ENCODE data around the gene KIF6. TPM values are rescaled to one million over a fixed set of nuclear protein-coding genes. Genes with fewer than 3 reads are reported as not detected.
"Not testable (repeated sequence)": the region's sequence is repeated elsewhere in the genome, so short reads cannot be mapped to it uniquely, and the experiment has no call there.

Gene KIF6
- polyA plus RNA-seq, 2 donors = 0.08 to 0.20 TPM

- H3K4me1 ChIP-seq (ENCODE audit: control insufficient read depth in 2 of 2, insufficient read depth in 2 of 2, low read length in 1 of 2) = no peaks in the 10 kb centered on the region
Observed at GRCh38 chr6:39518221-39518620, 207.0 kb downstream of the KIF6 start.

DNA sequence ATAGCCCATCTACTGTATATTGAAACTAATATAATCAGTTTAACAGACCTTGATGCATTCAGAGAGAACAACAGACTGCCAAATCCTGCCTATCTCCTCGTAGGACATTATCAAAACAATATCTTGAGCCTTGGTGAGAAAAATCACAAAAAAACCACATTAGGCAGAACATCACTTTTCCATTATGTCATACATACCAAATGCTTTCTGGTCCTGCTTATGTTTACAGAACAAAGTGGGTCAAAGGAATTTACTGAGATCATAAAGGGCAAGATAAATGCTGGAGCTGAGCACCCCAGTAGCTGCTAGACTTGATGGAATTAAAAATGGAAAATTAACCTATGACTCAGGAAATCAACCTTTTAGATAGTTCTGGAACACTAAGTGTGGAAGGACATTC, 207.5 kb downstream of the KIF6 start:
- no peak overlapping the region for H3K27ac ChIP-seq (ENCODE audit: low read depth in 2 of 2, low read length in 1 of 2)
- WGBS, 2 donors = 39 to 53% methylated on average over 1 of the region's 1 CpG
- no peaks in the 10 kb centered on the region for H3K4me1 ChIP-seq (ENCODE audit: control insufficient read depth in 2 of 2, insufficient read depth in 2 of 2, low read length in 1 of 2)
- no peaks in the 10 kb centered on the region for H3K9me3 ChIP-seq (ENCODE audit: control insufficient read depth in 2 of 2, insufficient read depth in 1 of 2, low read depth in 1 of 2, low read length in 1 of 2)
- no peaks in the 10 kb centered on the region for H3K27me3 ChIP-seq (ENCODE audit: control insufficient read depth in 1 of 2, insufficient read depth in 2 of 2, low read length in 2 of 2)
- no peaks in the 10 kb centered on the region for H3K36me3 ChIP-seq (ENCODE audit: control insufficient read depth in 2 of 2, insufficient read depth in 2 of 2, low read length in 1 of 2)
- no peak overlapping the region for H3K4me3 ChIP-seq (ENCODE audit: low read depth in 1 of 2, low read length in 2 of 2)

More at GRCh38 chr6:39518221-39518620, 207.0 kb downstream of the KIF6 start:
- Histone ChIP-seq H3K4me3 (ENCODE audit: low read depth in 1 of 2, low read length in 2 of 2) (no peak overlapping the region), H3K27me3 (ENCODE audit: control insufficient read depth in 1 of 2, insufficient read depth in 2 of 2, low read length in 2 of 2) (no peaks in the 10 kb centered on the region), H3K36me3 (ENCODE audit: control insufficient read depth in 2 of 2, insufficient read depth in 2 of 2, low read length in 1 of 2) (no peaks in the 10 kb centered on the region), H3K27ac (ENCODE audit: low read depth in 2 of 2, low read length in 1 of 2) (no peak overlapping the region), H3K9me3 (ENCODE audit: control insufficient read depth in 2 of 2, insufficient read depth in 1 of 2, low read depth in 1 of 2, low read length in 1 of 2) (no peaks in the 10 kb centered on the region)
- WGBS, 2 donors = 70 to 72% methylated on average over 2 of the region's 2 CpGs

GRCh38 chr6:39516471-39516870, 208.7 kb downstream of the KIF6 start:
- H3K27ac ChIP-seq (ENCODE audit: low read depth in 2 of 2, low read length in 1 of 2) = no peak overlapping the region
- no peaks in the 10 kb centered on the region for H3K4me1 ChIP-seq (ENCODE audit: control insufficient read depth in 2 of 2, insufficient read depth in 2 of 2, low read length in 1 of 2)
- H3K9me3 ChIP-seq (ENCODE audit: control insufficient read depth in 2 of 2, insufficient read depth in 1 of 2, low read depth in 1 of 2, low read length in 1 of 2) = no peaks in the 10 kb centered on the region
- no peak overlapping the region for H3K4me3 ChIP-seq (ENCODE audit: low read depth in 1 of 2, low read length in 2 of 2)
- no peaks in the 10 kb centered on the region for H3K36me3 ChIP-seq (ENCODE audit: control insufficient read depth in 2 of 2, insufficient read depth in 2 of 2, low read length in 1 of 2)
- H3K27me3 ChIP-seq (ENCODE audit: control insufficient read depth in 1 of 2, insufficient read depth in 2 of 2, low read length in 2 of 2) = no peaks in the 10 kb centered on the region

GRCh38 chr6:39515471-39515870, 209.7 kb downstream of the KIF6 start:
- H3K36me3 ChIP-seq (ENCODE audit: control insufficient read depth in 2 of 2, insufficient read depth in 2 of 2, low read length in 1 of 2) = no peaks in the 10 kb centered on the region
- no peaks in the 10 kb centered on the region for H3K27me3 ChIP-seq (ENCODE audit: control insufficient read depth in 1 of 2, insufficient read depth in 2 of 2, low read length in 2 of 2)
- no peak overlapping the region for H3K27ac ChIP-seq (ENCODE audit: low read depth in 2 of 2, low read length in 1 of 2)
- H3K4me3 ChIP-seq (ENCODE audit: low read depth in 1 of 2, low read length in 2 of 2) = no peak overlapping the region
- 88 to 90% methylated on average over 4 of the region's 4 CpGs for WGBS, 2 donors
- no peaks in the 10 kb centered on the region for H3K9me3 ChIP-seq (ENCODE audit: control insufficient read depth in 2 of 2, insufficient read depth in 1 of 2, low read depth in 1 of 2, low read length in 1 of 2)
- no peaks in the 10 kb centered on the region for H3K4me1 ChIP-seq (ENCODE audit: control insufficient read depth in 2 of 2, insufficient read depth in 2 of 2, low read length in 1 of 2)

- Histone ChIP-seq H3K4me1 (ENCODE audit: control insufficient read depth in 2 of 2, insufficient read depth in 2 of 2, low read length in 1 of 2) (no peaks in the 10 kb centered on the region), H3K9me3 (ENCODE audit: control insufficient read depth in 2 of 2, insufficient read depth in 1 of 2, low read depth in 1 of 2, low read length in 1 of 2) (no peaks in the 10 kb centered on the region), H3K27me3 (ENCODE audit: control insufficient read depth in 1 of 2, insufficient read depth in 2 of 2, low read length in 2 of 2) (no peaks in the 10 kb centered on the region), H3K4me3 (ENCODE audit: low read depth in 1 of 2, low read length in 2 of 2) (no peak overlapping the region), H3K27ac (ENCODE audit: low read depth in 2 of 2, low read length in 1 of 2) (no peak overlapping the region), H3K36me3 (ENCODE audit: control insufficient read depth in 2 of 2, insufficient read depth in 2 of 2, low read length in 1 of 2) (no peaks in the 10 kb centered on the region)
- WGBS, 2 donors = 65 to 75% methylated on average over 3 of the region's 3 CpGs
Observed at GRCh38 chr6:39515006-39515405, 210.2 kb downstream of the KIF6 start.

DNA sequence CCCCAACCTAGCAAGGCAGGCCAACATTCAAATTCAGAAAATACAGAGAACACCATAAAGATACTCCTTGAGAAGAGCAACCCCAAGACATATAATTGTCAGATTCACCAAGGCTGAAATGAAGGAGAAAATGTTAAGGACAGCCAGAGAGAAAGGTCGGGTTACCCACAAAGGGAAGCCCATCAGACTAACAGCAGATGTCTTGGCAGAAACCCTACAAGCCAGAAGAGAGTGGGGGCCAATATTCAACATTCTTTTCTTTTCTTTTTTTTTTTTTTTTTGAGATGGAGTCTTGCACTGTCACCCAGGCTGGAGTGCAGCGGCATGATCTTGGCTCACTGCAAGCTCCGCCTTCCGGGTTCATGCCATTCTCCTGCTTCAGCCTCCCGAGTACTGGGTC, 215.4 kb downstream of the KIF6 start:
- 92 to 94% methylated on average over 5 of the region's 5 CpGs for WGBS, 2 donors
- H3K27ac ChIP-seq (ENCODE audit: low read depth in 2 of 2, low read length in 1 of 2); H3K36me3 ChIP-seq (ENCODE audit: control insufficient read depth in 2 of 2, insufficient read depth in 2 of 2, low read length in 1 of 2); H3K9me3 ChIP-seq (ENCODE audit: control insufficient read depth in 2 of 2, insufficient read depth in 1 of 2, low read depth in 1 of 2, low read length in 1 of 2); H3K4me3 ChIP-seq (ENCODE audit: low read depth in 1 of 2, low read length in 2 of 2); H3K4me1 ChIP-seq (ENCODE audit: control insufficient read depth in 2 of 2, insufficient read depth in 2 of 2, low read length in 1 of 2); H3K27me3 ChIP-seq (ENCODE audit: control insufficient read depth in 1 of 2, insufficient read depth in 2 of 2, low read length in 2 of 2): not testable (repeated sequence)

DNA sequence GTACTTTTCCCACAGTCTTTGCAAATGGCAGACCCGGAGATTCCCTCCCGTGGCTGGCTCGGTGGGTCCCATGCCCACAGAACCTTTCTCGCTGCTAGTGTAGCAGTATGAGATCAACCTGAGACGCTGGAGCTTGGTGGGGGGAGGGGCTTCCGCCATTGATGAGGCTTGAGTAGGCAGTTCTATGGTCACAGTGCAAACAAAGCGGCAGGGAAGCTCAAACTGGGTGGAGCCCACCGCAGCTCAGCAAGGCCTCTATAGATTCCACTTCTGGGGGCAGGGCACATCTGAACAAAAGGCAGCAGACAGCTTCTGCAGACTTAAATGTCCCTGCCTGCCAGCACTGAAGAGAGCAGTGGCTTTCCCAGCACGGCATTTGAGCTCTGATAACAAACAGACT, 216.7 kb downstream of the KIF6 start:
- H3K27me3 ChIP-seq (ENCODE audit: control insufficient read depth in 1 of 2, insufficient read depth in 2 of 2, low read length in 2 of 2) = no peaks in the 10 kb centered on the region
- H3K27ac ChIP-seq (ENCODE audit: low read depth in 2 of 2, low read length in 1 of 2) = no peak overlapping the region
- H3K9me3 ChIP-seq (ENCODE audit: control insufficient read depth in 2 of 2, insufficient read depth in 1 of 2, low read depth in 1 of 2, low read length in 1 of 2) = no peaks in the 10 kb centered on the region
- no peaks in the 10 kb centered on the region for H3K36me3 ChIP-seq (ENCODE audit: control insufficient read depth in 2 of 2, insufficient read depth in 2 of 2, low read length in 1 of 2)
- H3K4me3 ChIP-seq (ENCODE audit: low read depth in 1 of 2, low read length in 2 of 2) = no peak overlapping the region
- WGBS, 2 donors = 68 to 79% methylated on average over 9 of the region's 9 CpGs
- no peaks in the 10 kb centered on the region for H3K4me1 ChIP-seq (ENCODE audit: control insufficient read depth in 2 of 2, insufficient read depth in 2 of 2, low read length in 1 of 2)

DNA sequence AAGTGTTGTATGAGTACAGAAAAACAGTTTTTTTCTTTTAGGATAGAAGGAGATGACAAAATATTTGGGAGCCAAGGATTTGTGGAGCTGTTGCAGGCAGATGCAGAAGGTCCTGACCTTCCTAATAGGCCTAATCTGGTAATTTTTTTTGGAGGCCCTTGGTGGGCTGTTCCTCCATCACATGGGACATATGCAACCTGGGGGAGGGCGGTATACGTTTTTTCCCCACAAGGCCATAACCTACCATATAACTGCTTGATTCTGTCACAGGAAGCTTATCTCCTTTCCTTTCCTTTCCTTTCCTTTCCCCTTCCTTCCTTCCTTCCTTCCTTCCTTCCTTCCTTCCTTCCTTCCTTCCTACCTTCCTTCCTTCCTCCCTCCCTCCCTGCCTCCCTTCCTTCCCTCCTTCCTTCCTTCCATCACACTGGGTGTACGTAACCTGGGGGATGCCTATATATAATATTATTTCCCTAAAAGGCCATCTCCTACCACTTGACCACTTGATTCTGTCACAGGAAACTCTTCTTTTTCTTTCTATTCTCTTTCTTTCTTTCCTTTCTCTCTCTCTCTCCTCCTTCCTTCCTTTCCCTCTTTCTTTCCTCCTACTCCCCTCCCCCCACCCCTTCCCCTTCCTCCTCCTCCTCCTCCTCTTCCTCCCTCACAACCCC, 217.7 kb downstream of the KIF6 start:
- no peaks in the 10 kb centered on the region for H3K4me1 ChIP-seq (ENCODE audit: control insufficient read depth in 2 of 2, insufficient read depth in 2 of 2, low read length in 1 of 2)
- no peaks in the 10 kb centered on the region for H3K27me3 ChIP-seq (ENCODE audit: control insufficient read depth in 1 of 2, insufficient read depth in 2 of 2, low read length in 2 of 2)
- H3K36me3 ChIP-seq (ENCODE audit: control insufficient read depth in 2 of 2, insufficient read depth in 2 of 2, low read length in 1 of 2) = no peaks in the 10 kb centered on the region
- 68 to 75% methylated on average over 3 of the region's 3 CpGs for WGBS, 2 donors
- H3K4me3 ChIP-seq (ENCODE audit: low read depth in 1 of 2, low read length in 2 of 2) = no peak overlapping the region
- no peak overlapping the region for H3K27ac ChIP-seq (ENCODE audit: low read depth in 2 of 2, low read length in 1 of 2)
- H3K9me3 ChIP-seq (ENCODE audit: control insufficient read depth in 2 of 2, insufficient read depth in 1 of 2, low read depth in 1 of 2, low read length in 1 of 2) = no peaks in the 10 kb centered on the region

GRCh38 chr6:39502362-39502955, 222.7 kb downstream of the KIF6 start:
- 86 to 87% methylated on average over 3 of the region's 3 CpGs for WGBS, 2 donors
- H3K4me1 ChIP-seq (ENCODE audit: control insufficient read depth in 2 of 2, insufficient read depth in 2 of 2, low read length in 1 of 2); H3K36me3 ChIP-seq (ENCODE audit: control insufficient read depth in 2 of 2, insufficient read depth in 2 of 2, low read length in 1 of 2); H3K27ac ChIP-seq (ENCODE audit: low read depth in 2 of 2, low read length in 1 of 2); H3K9me3 ChIP-seq (ENCODE audit: control insufficient read depth in 2 of 2, insufficient read depth in 1 of 2, low read depth in 1 of 2, low read length in 1 of 2); H3K27me3 ChIP-seq (ENCODE audit: control insufficient read depth in 1 of 2, insufficient read depth in 2 of 2, low read length in 2 of 2); H3K4me3 ChIP-seq (ENCODE audit: low read depth in 1 of 2, low read length in 2 of 2): not testable (repeated sequence)

DNA sequence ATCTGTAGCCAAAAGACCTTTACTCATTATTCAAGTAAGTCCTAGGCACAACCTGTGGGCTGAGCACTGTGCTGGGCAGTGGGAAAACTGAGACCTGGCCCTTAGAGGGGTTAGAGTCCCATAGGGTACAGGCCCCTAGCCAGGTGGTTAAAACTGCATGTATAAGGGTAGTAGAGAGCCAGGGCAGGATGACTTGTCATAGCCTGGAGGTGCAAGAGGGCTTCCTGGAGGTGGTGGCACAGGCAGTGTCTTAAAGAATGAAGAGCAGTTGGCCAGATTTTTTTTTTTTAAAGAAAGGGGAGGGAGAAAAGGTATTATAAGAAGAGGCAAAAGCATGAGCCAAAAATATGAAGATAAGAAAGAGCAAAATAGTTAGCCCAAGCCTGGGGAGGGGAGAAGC, 226.2 kb downstream of the KIF6 start:
- H3K4me3 ChIP-seq (ENCODE audit: low read depth in 1 of 2, low read length in 2 of 2) = no peak overlapping the region
- no peaks in the 10 kb centered on the region for H3K36me3 ChIP-seq (ENCODE audit: control insufficient read depth in 2 of 2, insufficient read depth in 2 of 2, low read length in 1 of 2)
- no peaks in the 10 kb centered on the region for H3K27me3 ChIP-seq (ENCODE audit: control insufficient read depth in 1 of 2, insufficient read depth in 2 of 2, low read length in 2 of 2)
- H3K4me1 ChIP-seq (ENCODE audit: control insufficient read depth in 2 of 2, insufficient read depth in 2 of 2, low read length in 1 of 2) = no peaks in the 10 kb centered on the region
- no peak overlapping the region for H3K27ac ChIP-seq (ENCODE audit: low read depth in 2 of 2, low read length in 1 of 2)
- H3K9me3 ChIP-seq (ENCODE audit: control insufficient read depth in 2 of 2, insufficient read depth in 1 of 2, low read depth in 1 of 2, low read length in 1 of 2) = no peaks in the 10 kb centered on the region
